Suprapubic skin (tissue), 4 donors: Measurements from ENCODE around the gene SUGCT.

Source experiments
- POLR2A ChIP-seq, 2 donors: fragments of 450-650 bp; IDR thresholded peaks; one replicate each; pipeline ENCODE4 v1.6.1; 2017; ENCODE audit warnings: antibody characterized with exemption in 2 of 2, mild to moderate bottlenecking in 2 of 2, moderate library complexity in 2 of 2
- POLR2AphosphoS5 ChIP-seq, 3 donors: sonication (generic); formaldehyde crosslinking; IDR thresholded peaks; one replicate each; pipeline ENCODE4 v1.6.1; 2017; ENCODE audit warnings: antibody characterized with exemption in 3 of 3
- TF ChIP-seq, protein P1 (sequence below), 2 donors: fragments of 200-600 bp in 1 of 2; fragments of 450-650 bp in 1 of 2; sonication (generic) in 1 of 2; IDR thresholded peaks; one replicate each; pipeline ENCODE4 v1.5.1; 2016 to 2019; ENCODE audit warnings: antibody characterized with exemption in 2 of 2, mild to moderate bottlenecking in 1 of 2, moderate library complexity in 1 of 2

GRCh38 chr7:40580776-40581175 is 446.0 kb downstream of the SUGCT start:
- TF ChIP-seq, protein P1, sequence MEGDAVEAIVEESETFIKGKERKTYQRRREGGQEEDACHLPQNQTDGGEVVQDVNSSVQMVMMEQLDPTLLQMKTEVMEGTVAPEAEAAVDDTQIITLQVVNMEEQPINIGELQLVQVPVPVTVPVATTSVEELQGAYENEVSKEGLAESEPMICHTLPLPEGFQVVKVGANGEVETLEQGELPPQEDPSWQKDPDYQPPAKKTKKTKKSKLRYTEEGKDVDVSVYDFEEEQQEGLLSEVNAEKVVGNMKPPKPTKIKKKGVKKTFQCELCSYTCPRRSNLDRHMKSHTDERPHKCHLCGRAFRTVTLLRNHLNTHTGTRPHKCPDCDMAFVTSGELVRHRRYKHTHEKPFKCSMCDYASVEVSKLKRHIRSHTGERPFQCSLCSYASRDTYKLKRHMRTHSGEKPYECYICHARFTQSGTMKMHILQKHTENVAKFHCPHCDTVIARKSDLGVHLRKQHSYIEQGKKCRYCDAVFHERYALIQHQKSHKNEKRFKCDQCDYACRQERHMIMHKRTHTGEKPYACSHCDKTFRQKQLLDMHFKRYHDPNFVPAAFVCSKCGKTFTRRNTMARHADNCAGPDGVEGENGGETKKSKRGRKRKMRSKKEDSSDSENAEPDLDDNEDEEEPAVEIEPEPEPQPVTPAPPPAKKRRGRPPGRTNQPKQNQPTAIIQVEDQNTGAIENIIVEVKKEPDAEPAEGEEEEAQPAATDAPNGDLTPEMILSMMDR (IDR thresholded peaks at IDR 0.05): no peak
- no peak for TF ChIP-seq POLR2AphosphoS5 (IDR thresholded peaks at IDR 0.05)
- TF ChIP-seq POLR2A (IDR thresholded peaks at IDR 0.05): no peak
